Tibial nerve (tissue), 4 donors: Measurements from ENCODE around the gene GRAMD1A. TPM values are rescaled to one million over a fixed set of nuclear protein-coding genes. Genes with fewer than 3 reads are reported as not detected.

Experiments used
- DNase-seq, 2 donors: peaks; one replicate each; pipeline ENCODE4 v3.0.0-alpha.2; 2019; ENCODE audit warnings: low spot score in 2 of 2
- H3K27ac ChIP-seq, 4 donors: fragments of 200-600 bp; sonication (generic) in 3 of 4; one replicate each; pipeline ENCODE4 v1.5.1; 2017 to 2019; ENCODE audit warnings: mild to moderate bottlenecking in 1 of 4
- H3K27me3 ChIP-seq, 2 donors: fragments of 200-600 bp; sonication (generic) in 1 of 2; one replicate each; pipeline versions ENCODE4 v1.5.1 to v1.6.0; 2017 to 2019
- H3K36me3 ChIP-seq, 3 donors: fragments of 200-600 bp; sonication (generic); one replicate each; pipeline ENCODE4 v1.5.1; 2018 to 2019
- H3K4me1 ChIP-seq, 4 donors: fragments of 200-600 bp; sonication (generic) in 3 of 4; one replicate each; pipeline ENCODE4 v1.5.1; 2017 to 2019
- H3K4me3 ChIP-seq, 4 donors: fragments of 200-600 bp; sonication (generic) in 3 of 4; one replicate each; pipeline ENCODE4 v1.5.1; 2017 to 2019; ENCODE audit warnings: mild to moderate bottlenecking in 1 of 4, moderate library complexity in 1 of 4
- H3K9me3 ChIP-seq, 4 donors: fragments of 200-600 bp; sonication (generic) in 3 of 4; one replicate each; pipeline ENCODE4 v1.5.1; 2017 to 2019
- CTCF ChIP-seq, 5 experiments: fragments of 200-600 bp in 3 of 5; fragments of 450-650 bp in 2 of 5; sonication (generic) in 3 of 5; IDR thresholded peaks; one replicate each; pipeline ENCODE4 v1.5.1; 2016 to 2019; ENCODE audit warnings: antibody characterized with exemption in 5 of 5, mild to moderate bottlenecking in 3 of 5, moderate library complexity in 2 of 5
- EP300 ChIP-seq, 2 donors: sonication (generic); formaldehyde crosslinking; IDR thresholded peaks; one replicate each; pipeline ENCODE4 v1.6.1; 2017; ENCODE audit warnings: antibody characterized with exemption in 2 of 2, mild to moderate bottlenecking in 1 of 2
- POLR2A ChIP-seq, 2 donors: fragments of 450-650 bp; IDR thresholded peaks; one replicate each; pipeline ENCODE4 v1.6.1; 2017; ENCODE audit warnings: antibody characterized with exemption in 2 of 2, mild to moderate bottlenecking in 2 of 2, moderate library complexity in 2 of 2
- WGBS, 2 donors: methylation state at CpG; one replicate each; pipeline ENCODE4 v1.1.5; 2018; 5-methylcytosine and 5-hydroxymethylcytosine counted together
- total RNA-seq, 4 donors: library from RNA; depleted of rRNA; stranded (reverse); fragments of >200 nt; gene quantifications; one replicate each; pipeline ENCODE4 v1.1.0, GENCODE V29; 2016

Gene GRAMD1A
- total RNA-seq, 4 donors from 2014 or later: 53.1 to 108 (median 61.6) TPM

DNA sequence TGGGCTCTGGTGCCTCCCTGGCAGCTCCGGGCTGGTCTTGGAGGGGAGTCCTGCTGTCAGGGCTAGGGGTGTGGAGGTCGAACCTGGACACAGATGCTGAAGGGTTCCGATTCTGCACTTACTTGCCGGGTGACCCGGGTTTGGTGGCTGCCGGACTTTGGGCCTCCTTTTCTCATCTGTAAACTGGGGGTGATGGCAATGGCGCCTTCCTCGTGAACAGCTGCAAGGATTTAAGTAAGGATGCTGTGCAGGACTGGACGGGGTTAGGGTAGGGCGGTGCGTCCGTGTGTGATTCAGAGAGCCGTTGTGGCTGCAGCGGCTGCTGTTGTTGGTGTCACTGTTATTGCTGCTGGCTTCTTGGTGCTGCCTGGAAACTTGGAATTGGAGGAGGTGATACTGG, 43.8 kb downstream of the GRAMD1A start:
- H3K9me3 ChIP-seq: no peaks in the 10 kb centered on the region
- H3K36me3 ChIP-seq: no peaks in the 10 kb centered on the region
- no peak overlapping the region for H3K4me3 ChIP-seq
- H3K27me3 ChIP-seq: no peaks in the 10 kb centered on the region
- DNase-seq: no peak
- TF ChIP-seq CTCF (IDR thresholded peaks at IDR 0.05) (no peak), EP300 (IDR thresholded peaks at IDR 0.05) (no peak), POLR2A (IDR thresholded peaks at IDR 0.05) (no peak)
- peaks cover 3 to 51% (median 30%) of the 10 kb centered on the region in 4 donors for H3K4me1 ChIP-seq
- H3K27ac ChIP-seq: no peak overlapping the region
- WGBS, 2 donors: 77 to 78% methylated on average over 14 of the region's 14 CpGs

GRCh38 chr19:35044317-35045117, 44.4 kb downstream of the GRAMD1A start:
- no peak overlapping the region for H3K27ac ChIP-seq
- no peaks in the 10 kb centered on the region for H3K27me3 ChIP-seq
- 61 to 65% methylated on average over 9 of the region's 9 CpGs for WGBS, 2 donors
- peak; percentile 49 to 78 for DNase-seq
- peaks cover 3 to 46% (median 24%) of the 10 kb centered on the region in 4 donors for H3K4me1 ChIP-seq
- H3K4me3 ChIP-seq: no peak overlapping the region
- TF ChIP-seq EP300 (IDR thresholded peaks at IDR 0.05): peak in 1 of 2 donors; percentile 10
- TF ChIP-seq CTCF (IDR thresholded peaks at IDR 0.05): peak; percentile 90 to 97 (median 95)
- no peak for TF ChIP-seq POLR2A (IDR thresholded peaks at IDR 0.05)
- H3K36me3 ChIP-seq: no peaks in the 10 kb centered on the region
- H3K9me3 ChIP-seq: no peaks in the 10 kb centered on the region

DNA sequence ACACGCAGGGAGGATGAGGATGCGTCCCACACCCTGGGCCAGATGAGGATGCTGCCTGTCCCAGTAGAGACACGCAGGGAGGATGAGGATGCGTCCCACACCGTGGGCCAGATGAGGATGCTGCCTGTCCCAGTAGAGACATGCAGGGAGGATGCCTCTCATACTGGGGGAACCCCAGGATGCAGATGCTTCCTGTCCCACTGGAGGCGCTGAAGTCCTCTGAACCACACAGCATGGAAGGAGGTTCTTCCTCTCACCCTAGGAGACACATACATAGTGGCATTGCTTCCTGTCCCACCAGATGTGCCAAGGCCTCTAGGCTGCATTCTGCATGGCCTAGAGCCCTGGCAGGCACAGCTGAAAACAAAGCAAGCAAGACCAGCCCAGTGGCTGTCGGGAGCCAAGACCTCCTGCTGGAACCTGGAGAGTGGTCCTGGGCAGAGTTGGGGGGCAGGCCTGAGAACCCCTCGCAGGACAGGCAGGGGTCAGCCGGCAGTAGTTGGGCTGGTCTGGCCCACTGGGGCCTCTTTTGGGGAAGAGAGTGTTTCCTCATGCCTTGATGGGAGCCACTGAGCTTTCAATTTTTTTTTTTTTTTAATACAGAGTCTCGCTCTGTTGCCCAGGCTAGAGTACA, 45.7 kb downstream of the GRAMD1A start:
- H3K4me3 ChIP-seq: no peak overlapping the region
- no peaks in the 10 kb centered on the region for H3K9me3 ChIP-seq
- no peak for DNase-seq
- H3K27ac ChIP-seq: no peak overlapping the region
- TF ChIP-seq EP300 (IDR thresholded peaks at IDR 0.05): no peak
- no peak for TF ChIP-seq POLR2A (IDR thresholded peaks at IDR 0.05)
- peak in 3 of 5 experiments; percentile 12 to 33 (median 22) for TF ChIP-seq CTCF (IDR thresholded peaks at IDR 0.05)
- no peaks in the 10 kb centered on the region for H3K36me3 ChIP-seq
- 51 to 60% methylated on average over 9 of the region's 10 CpGs for WGBS, 2 donors
- H3K4me1 ChIP-seq: peaks cover 3 to 33% (median 12%) of the 10 kb centered on the region in 4 donors
- H3K27me3 ChIP-seq: no peaks in the 10 kb centered on the region

- Histone ChIP-seq H3K9me3 (no peaks in the 10 kb centered on the region), H3K4me1 (peaks cover 2 to 26% (median 5%) of the 10 kb centered on the region in 4 donors), H3K4me3 (no peak overlapping the region), H3K27me3 (no peaks in the 10 kb centered on the region), H3K27ac (no peak overlapping the region), H3K36me3 (no peaks in the 10 kb centered on the region)
- WGBS, 2 donors: 87 to 88% methylated on average over 5 of the region's 5 CpGs
- TF ChIP-seq CTCF (IDR thresholded peaks at IDR 0.05) (no peak), EP300 (IDR thresholded peaks at IDR 0.05) (no peak), POLR2A (IDR thresholded peaks at IDR 0.05) (no peak)
- DNase-seq: no peak
Measured at GRCh38 chr19:35046461-35046860, 46.3 kb downstream of the GRAMD1A start.

GRCh38 chr19:35048911-35049411, 48.8 kb downstream of the GRAMD1A start:
- Histone ChIP-seq H3K36me3 (no peaks in the 10 kb centered on the region), H3K4me3 (no peak overlapping the region), H3K4me1 (peaks cover 0 to 9% (median 0%) of the 10 kb centered on the region in 4 donors), H3K9me3 (no peaks in the 10 kb centered on the region), H3K27ac (no peak overlapping the region), H3K27me3 (no peaks in the 10 kb centered on the region)
- WGBS, 2 donors: 47 to 51% methylated on average over 11 of the region's 12 CpGs
- DNase-seq: no peak
- TF ChIP-seq CTCF (IDR thresholded peaks at IDR 0.05): no peak
- no peak for TF ChIP-seq EP300 (IDR thresholded peaks at IDR 0.05)
- no peak for TF ChIP-seq POLR2A (IDR thresholded peaks at IDR 0.05)
